Activated CD4-positive, alpha-beta T cell treated with anti-CD3 and anti-CD28 coated beads, Interleukin-2, amount 50 U/mL, for 48 hours (primary cell): ENCODE data around the gene FNIP1.
A peak's percentile ranks its signal among the peaks of the same experiment; 100 is the strongest.
"Not testable (repeated sequence)": the region's sequence is repeated elsewhere in the genome, so short reads cannot be mapped to it uniquely, and the experiment has no call there.

ENCODE experiments used
- DNase-seq, 2 experiments: peaks; one replicate each; pipeline ENCODE4 v3.0.0-alpha.2; 2020

The FNIP1 gene

DNA sequence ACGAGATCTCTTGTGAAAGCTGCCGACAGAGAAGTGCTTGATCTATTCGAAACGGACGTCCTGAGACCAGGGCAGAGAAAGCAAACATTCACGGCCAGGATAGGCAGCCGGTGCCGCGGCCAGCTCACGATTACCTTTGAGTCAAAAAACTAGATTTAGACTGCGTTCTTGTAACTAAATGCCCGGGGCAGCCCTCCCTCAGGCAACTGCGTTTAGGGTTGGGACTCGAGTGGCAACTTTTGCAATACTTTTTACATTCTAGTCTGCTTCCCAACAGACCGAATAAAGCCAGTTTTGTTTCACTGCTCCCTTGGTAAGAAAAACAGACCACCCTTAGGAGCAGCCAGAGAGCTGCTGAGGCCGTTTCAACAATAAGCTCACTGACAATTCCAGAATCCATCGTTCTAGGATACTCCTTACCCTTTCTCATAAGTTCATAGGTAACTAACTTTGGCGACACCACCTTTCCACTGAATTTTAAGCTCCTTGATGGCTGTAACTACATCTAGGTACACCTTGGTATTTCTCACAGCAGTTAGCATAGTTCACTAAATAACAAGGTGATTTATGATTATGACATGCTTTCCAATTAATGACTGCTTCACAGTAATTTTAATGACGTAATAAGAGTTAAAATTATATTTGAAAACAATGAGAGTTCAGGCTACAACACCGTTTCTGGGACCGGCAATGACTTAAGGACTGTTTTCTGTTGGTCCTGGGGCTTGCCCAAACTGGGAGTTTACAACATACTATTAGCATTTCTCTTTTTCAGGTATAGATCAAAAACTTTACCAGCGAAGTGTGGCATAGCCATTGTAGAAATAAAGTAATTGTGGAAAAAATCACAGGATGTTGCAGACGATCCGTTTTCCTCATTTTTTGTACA, 160.9 kb downstream of the FNIP1 start:
- no peak for DNase-seq

DNA sequence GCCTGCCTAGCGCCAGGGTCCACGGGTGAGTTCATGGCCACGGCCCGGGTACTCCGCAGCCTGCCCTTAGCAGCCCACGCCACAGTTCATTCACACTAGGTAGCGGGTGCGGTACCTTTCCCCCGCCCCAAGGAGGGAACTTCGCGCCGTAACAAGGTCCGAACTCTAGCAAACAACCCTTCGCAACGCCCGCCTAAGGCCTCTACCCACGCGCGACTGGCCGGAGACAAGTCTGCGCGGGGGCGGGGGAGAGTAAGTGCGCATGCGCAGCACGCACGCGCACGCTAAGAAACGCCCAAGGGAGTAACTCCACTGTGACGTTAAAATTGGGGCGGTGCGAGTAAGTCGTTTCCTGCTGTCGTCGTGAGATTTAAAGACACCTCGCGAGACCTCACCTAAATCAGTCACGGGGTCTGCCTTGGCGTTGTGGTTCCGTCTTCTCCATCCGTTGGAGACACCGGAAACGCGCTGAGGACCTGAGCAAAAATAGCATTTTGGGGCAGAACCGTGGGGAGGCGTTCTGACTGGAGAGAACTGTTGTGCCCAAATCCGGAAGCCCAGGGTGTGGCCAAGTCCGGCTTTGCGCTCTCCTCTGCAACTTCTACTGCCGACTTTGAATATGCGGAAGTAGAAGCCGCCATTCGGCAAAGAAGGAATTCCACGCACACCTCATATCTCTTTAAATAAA, 161.7 kb downstream of the FNIP1 start, which contains the start of gene RAPGEF6:
RAPGEF6 (minus strand) TSS at position 234 of the 688 bp plus-strand sequence; CDS start at position 35, 199 bp downstream.
- peak; percentile 95 to 97 for DNase-seq

DNA sequence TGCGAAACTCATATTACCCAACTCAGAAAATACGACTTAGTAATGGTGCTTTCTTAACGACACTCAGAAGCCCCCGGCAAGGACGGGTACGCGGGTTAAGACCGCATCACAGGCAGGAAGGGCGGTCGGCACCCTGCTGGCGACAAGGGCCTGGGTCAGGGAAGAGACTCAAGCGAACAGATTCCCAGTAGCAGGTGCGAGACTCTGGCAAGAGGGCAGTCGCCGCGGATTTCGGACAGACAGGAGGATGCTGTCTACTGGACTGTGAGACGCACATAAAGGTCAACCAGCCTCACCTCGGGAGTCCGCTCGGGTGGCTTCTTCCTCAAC, 162.2 kb downstream of the FNIP1 start:
- DNase-seq = peak; percentile 57 to 68

DNA sequence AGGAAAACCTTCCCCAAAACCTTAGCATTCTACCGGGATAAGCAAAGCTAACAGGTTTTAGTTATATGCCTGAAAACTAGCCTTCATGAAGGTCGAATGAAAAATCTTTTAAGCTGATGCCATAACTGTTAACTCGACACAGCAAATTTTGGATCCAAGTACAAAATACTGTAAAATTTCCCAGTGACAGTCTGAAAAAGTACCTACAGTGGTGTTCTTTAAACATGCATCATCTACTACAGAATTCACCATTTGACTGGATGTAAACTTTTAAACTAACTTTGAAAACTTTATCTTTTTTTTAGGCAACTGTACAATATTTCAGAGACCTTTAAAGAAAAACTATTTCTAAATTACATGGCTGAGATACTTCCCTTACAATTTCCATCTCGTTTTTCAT, 162.6 kb downstream of the FNIP1 start:
- no peak for DNase-seq

DNA sequence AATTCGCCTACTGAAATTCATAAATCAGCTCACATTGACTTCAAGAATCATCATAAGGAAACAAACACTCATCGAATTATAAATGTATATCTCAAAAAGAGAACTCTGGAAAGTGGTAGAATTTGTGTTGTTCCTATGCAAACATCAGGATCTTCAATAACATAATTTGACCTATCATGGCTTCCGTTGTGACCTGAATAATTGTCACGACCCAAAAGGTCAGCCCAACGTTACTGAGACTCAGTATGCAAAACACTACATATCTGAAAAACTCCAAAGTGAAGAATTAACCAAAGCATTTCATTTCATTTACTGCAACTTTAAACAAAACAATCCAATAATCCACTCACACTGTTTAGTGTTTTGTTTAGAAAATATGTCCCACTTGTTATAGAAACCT, 163.0 kb downstream of the FNIP1 start:
- no peak for DNase-seq

DNA sequence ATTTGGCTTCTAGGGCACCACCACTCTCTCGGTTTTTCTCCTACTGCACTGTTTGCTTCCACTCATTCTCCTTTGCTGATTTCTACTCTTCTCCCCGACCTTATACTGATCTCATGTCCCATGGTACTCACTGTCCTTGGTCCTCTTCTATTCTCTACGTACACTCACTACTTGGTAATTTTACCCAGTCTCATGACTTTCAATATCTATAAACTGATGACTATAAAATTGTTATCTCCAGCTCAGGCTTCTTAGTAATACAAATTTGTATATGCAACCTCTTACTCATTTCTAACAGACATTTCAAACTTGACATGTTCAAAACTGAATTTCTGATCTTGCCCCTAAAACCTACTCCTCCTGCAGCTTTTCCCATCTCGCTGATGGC, 165.9 kb downstream of the FNIP1 start:
- DNase-seq = no peak

DNA sequence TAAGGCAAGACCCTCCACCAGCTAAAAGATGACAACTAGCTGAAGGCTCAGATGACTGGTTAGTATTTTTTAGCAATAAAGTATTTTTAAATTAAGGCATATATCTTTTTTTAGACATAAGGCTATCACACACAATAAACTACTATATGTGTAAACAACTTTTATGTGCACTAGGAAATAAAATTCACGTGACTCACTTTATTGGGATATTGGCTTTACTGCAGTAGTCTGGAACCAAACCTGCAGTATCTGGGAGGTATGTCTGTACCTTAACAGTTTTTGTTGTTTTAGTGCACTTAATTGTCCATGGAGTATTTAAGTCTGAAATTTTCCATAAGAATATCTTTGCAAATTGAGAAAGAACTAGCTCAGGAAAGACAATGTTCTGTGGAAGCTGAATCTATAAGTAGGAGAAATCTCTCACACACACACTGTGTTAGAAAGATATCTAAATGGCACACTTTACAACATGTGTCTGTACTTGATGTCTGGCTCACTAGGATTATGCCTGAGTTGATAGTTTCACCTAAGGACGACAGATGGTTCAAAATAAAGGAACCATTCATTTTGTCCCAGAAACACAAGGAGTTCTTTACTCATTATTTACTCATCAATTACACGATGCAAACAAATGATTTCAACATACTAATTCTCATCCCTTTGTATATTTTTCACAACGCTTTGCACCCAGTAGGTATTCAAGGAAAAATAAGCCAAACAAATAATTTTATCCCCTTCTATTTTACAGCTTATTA, 166.4 kb downstream of the FNIP1 start:
- no peak for DNase-seq

DNA sequence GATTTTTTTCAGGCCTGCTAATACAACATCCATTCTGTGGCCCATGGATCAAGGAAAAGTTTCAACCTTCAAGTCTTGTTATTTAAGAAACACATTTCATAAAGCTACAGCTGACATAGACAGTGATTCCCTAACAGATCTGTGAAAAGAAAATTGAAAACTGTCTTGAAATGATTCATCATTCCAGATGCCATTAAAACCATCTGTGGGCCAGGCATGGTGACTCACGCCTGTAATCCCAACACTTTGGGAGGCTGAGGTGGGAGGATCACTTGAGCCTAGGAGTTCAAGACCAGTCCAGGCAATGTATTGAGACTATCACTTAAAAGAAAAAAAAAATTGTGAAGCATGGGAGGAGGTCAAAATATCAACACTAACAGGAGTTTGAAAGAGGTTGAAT, 167.8 kb downstream of the FNIP1 start:
- no peak for DNase-seq

DNA sequence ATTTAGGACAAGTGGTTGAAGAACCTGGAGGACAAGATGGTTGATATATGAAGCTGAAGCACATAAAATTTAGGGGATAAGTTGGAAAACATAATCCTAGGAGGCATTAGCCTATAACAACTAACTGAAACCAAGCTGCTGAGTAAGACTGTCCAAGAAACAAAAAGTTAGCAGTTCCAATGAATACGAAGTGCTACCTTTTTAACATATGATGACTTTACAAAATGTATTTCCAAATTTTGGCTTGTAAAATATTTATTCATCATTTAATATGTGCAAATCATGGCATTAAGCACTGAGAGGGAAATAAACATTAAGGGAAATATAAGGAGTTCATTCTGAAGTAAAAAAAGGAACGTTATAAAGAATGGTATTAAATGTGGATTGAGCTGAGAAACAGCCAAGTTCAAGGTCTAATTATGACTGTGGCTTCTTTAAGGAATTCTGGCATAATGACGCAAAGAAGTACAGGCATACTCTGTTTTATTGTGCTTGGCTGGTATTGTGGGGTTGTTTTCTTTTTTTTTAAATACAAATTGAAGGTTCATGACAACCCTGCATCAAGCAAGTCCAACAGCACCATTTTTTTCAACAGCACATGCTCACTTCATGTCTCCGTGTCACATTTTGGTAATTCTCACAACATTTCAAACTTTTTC, 169.5 kb downstream of the FNIP1 start:
- DNase-seq = no peak

DNA sequence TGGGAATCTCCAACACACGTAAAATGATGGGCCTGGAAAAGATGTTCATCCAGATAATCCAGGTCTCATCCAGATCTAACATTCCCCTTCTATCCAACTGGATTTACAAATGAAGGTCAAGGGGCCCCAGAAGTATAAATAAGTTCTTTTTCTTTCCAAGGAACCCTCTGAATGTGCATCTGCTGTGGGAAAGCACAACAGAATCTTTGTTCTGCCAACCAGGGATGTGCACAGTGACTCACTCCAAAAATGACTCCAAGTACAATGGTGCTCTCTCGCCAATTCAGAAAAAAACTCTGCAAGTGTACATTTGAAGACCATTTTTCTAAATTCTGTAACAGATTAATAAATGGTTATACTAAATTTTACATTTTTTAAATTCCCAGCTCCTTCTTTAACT, 174.2 kb downstream of the FNIP1 start:
- no peak for DNase-seq

DNA sequence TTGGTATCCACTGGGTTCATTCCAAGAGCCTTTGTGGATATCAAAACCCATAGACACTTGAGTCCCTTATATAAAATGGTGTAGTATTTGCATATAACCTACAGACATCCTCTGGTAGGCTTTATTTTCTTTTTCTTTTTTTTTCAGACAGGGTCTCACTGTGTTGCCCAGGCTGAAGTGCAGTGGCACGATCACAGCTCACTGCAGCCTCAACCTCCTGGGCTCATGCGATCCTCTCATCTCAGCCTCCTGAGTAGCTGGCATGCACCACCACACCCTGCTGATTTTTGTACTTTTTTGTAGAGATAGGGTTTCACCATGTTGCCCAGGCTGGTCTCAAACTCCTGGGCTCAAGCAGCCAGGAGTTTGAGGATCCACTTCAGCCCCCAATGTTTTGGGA, 175.7 kb downstream of the FNIP1 start:
- not testable (repeated sequence) for DNase-seq

DNA sequence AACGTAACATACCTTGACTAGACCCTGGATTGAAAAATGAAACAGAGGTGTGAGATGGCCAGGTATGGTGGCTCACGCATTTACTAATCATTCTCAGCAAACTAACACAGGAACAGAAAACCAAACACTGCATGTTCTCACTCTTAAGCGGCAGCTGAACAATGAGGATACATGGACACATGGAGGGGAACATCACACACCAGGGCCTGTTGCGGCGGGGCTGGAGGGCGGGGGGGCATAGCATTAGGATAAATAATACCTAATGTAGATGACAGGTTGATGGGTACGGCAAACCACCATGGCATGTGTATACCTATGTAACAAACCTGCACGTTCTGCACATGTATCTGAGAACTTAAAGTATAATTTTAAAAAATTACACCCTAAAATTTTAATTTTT, 177.7 kb downstream of the FNIP1 start:
- no peak for DNase-seq

DNA sequence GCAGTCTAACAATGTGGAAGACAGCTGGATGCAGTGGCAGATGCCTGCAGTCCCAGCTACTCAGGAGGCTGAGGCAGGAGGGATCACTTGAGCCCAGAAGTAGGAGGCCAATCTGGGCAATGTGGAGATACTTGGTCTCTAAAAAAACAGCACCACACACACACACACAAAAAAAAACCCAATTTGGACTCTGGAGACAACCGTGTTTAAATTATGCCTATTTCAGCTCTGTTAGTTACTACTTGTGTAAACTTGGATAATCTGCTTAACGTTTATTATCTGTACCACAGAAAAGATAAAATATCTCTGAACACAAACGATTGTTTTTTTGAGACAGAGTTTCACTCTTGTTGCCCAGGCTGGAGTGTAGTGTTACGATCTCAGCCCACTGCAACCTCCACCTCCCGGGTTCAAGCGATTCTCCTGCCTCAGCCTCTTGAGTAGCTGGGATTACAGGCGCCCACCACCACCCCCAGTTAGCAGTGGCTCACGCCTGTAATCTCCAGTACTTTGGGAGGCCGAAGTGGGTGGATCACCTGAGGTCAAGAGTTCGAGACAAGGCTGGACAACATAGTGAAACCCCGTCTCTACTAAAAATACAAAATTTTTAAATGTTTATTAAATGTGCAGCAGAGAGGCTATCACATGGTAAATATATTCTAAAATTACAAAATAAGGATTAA, 179.5 kb downstream of the FNIP1 start:
- no peak for DNase-seq

DNA sequence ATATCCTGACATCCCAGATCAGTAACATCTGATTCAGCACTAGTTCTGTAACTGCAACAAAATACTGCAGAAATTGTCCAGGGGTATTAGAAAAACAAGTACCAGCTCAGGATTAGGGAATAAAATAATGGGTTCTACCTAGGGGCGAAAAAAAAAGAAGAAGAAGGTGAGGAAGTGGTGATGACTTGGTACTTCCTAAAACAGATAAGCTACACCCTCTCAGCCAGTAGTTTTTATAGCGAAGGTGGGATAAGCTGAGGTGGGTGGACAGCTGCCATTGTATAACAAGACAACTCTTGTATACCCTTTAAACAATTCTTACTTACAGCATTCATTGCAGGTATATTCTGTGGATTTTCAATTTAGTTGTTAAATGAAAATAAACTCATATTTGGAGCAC, 180.9 kb downstream of the FNIP1 start:
- no peak for DNase-seq

DNA sequence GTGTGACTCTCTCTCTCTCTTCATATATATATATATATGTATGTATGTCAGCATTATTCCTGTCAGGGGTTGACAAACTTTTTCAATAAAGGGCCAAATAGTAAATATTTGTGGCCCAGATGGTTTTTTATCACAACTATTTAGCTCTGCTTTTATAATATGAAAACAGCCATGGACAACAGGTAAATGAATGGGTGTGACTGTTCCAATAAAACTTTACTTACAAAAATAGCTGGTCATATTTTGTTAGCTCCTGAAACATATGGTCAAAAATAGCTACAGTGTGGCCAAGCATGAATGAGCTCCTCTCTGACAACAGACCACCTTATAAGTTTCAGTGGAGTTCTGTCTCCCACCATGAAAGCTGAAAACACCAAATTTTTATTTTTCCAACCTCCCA, 183.4 kb downstream of the FNIP1 start:
- DNase-seq = no peak

DNA sequence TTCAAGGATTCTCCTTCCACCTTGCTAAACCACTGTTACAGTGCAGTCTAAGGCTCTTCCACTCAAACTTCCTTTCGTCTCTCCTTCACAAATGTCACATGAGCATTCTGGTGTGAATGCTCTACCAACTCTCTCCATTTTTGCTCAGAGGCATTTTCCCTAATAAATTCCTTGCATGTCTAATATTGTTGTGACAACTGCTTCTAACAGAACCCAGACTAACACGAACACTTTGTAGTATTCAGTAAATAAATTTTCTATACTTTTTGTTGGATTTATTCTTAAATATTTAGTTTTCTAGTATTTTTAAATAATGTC, 185.8 kb downstream of the FNIP1 start:
- no peak for DNase-seq

DNA sequence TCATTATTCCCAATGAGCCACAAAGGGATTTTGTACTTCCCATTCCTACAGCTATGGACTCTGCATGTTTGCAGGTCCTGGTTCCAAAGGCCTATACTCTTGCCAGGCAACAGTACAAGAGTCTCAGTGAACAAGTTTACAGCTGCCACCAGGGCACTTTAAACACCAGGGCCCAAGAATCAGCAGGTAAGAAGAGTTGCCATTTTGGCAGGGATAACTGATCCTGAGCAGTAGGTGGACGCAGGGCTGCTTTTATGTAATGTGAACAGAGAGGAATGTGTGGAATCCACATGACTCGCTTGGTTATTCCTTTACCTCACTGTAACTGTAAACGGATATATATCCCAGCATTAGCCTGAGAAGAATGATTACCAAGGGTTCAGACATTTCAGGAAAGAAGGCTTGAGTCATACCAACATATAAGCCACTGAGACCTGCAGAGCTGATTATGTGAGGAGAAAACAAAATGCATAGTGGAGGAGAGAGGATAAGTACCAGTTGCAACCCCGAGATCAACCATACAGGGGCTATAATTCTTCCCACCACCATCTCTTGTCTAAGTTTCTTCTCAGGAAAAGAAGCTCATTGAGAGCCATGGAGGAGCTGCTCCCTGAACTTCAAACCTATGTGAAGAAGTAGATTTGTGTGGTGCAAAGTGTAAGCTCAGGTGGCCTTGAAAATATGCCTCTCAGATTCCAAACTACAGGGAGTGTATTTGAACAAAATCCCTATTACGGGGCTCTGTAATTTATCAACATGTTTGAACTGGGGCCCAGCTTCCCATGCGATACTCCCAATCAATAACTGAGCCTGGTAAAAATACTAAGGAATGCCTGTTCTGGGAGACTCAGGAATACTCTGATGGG, 186.4 kb downstream of the FNIP1 start:
- DNase-seq = no peak

DNA sequence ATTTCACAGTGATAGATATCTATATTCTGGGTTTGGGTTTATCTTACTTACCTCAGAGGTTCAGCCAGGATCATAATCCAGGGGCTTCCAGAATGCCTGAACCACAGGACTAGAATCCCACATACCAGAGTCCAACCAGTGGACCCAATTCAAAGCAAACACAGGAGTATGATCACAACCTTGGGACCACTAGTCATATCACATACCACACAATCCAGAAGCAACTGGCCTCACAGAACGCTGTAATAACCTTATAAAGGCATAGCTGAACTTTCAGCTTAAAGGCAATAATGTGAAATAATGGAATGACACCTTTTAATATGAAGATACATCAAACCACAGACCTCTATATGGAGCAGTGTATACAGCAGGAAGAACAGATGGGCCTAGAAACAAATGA, 187.0 kb downstream of the FNIP1 start:
- DNase-seq = no peak

DNA sequence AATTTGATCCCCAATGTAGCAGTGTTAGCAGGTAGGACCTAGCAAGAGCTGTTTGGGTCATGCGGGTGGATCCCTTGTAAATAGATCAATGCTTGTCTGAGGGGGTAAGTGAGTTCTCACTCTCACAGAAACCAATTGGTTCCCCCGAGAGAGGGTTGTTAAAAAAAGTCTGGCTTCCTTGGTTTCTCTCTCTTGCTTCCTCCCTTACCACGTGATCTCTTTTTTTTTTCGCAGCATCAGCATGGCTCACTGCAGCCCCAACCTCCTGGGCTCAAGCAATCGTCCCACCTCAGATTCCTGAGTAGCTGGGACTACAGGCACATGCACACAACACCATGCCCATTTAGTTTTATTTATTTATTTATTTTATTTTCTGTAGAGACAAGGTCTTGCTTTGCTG, 188.2 kb downstream of the FNIP1 start:
- no peak for DNase-seq

DNA sequence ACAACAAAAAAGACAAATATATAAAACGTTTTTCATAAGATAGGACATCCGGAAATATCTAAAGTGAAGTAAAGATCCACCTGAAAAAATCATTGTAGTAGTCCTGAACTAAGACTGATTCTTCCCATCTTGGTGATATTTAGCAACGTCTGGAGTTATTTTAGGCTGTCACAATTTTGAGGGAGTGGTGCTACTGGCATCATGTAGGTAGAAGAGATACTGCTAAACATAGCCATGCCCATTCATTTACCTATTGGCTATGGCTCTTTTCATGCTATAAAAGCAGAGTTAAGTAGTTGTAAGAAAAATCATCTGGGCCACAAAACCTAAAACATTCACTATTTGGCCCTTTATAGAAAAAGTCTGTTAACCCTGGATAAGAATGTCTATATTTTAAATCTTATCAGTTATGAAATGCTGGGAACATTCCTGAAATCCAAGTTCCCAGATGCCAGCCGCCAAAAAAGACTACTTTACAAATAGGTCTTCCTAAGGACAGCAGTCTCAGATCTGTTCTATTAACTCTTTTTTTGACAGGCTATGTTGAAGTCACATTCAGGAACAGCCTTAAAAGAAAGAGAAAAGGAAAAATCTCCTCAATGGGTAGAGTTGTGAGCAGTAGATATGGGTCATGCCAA, 188.8 kb downstream of the FNIP1 start:
- no peak for DNase-seq

DNA sequence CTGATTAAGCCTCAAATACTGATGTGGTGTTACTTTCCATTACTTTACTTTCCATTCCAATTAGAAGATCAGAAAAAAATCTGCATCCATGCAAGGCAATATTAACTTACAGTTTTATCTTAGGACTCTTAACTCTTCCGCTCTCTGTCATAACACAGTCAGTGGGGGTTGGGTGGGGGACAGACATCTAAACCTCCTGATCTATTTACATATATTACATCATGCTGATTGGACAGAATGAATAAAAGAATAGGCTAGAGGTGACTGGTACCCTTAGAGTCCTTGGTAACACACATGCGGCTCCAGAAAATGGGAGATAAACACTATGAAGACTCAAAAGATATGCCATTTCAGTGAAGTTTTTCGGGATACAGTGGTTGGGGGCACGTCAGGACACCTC, 189.4 kb downstream of the FNIP1 start:
- no peak for DNase-seq
